Measurements from ENCODE around the gene ADO. TPM values are rescaled to one million over a fixed set of nuclear protein-coding genes. Genes with fewer than 3 reads are reported as not detected.

Gene ADO
- total RNA-seq, 1 experiment from 2014 or later, result 24.0 TPM

GRCh38 chr10:62817766-62818425 is 13.4 kb downstream of the ADO start:
- peak; percentile 49 for DNase-seq (ENCODE audit: low spot score)

GRCh38 chr10:62818426-62819011 is 14.0 kb downstream of the ADO start:
- no peak for DNase-seq (ENCODE audit: low spot score)

- no peak for DNase-seq (ENCODE audit: low spot score)
Observed at GRCh38 chr10:62819141-62819920, 14.8 kb downstream of the ADO start.

GRCh38 chr10:62820586-62820985 is 16.1 kb downstream of the ADO start:
- no peak for DNase-seq (ENCODE audit: low spot score)

GRCh38 chr10:62826273-62826672 is 21.8 kb downstream of the ADO start:
- DNase-seq (ENCODE audit: low spot score), result no peak

- DNase-seq (ENCODE audit: low spot score), result no peak
Observed at GRCh38 chr10:62829622-62830021, 25.1 kb downstream of the ADO start.

GRCh38 chr10:62830679-62831078 is 26.2 kb downstream of the ADO start:
- DNase-seq (ENCODE audit: low spot score), result no peak

- no peak for DNase-seq (ENCODE audit: low spot score)
Observed at GRCh38 chr10:62831346-62831745, 26.8 kb downstream of the ADO start.

- no peak for DNase-seq (ENCODE audit: low spot score)
Observed at GRCh38 chr10:62839590-62839989, 35.1 kb downstream of the ADO start.

- DNase-seq (ENCODE audit: low spot score), result no peak
Observed at GRCh38 chr10:62842983-62843382, 38.5 kb downstream of the ADO start.

GRCh38 chr10:62843600-62843999 is 39.1 kb downstream of the ADO start:
- no peak for DNase-seq (ENCODE audit: low spot score)

- no peak for DNase-seq (ENCODE audit: low spot score)
Observed at GRCh38 chr10:62844280-62845011, 39.9 kb downstream of the ADO start.

GRCh38 chr10:62847433-62847832 is 42.9 kb downstream of the ADO start:
- DNase-seq (ENCODE audit: low spot score), result no peak

GRCh38 chr10:62850646-62851045 is 46.1 kb downstream of the ADO start:
- DNase-seq (ENCODE audit: low spot score), result no peak

GRCh38 chr10:62851442-62851841 is 46.9 kb downstream of the ADO start:
- no peak for DNase-seq (ENCODE audit: low spot score)

- no peak for DNase-seq (ENCODE audit: low spot score)
Observed at GRCh38 chr10:62852961-62853702, 48.6 kb downstream of the ADO start.

- DNase-seq (ENCODE audit: low spot score), result no peak
Observed at GRCh38 chr10:62853710-62854109, 49.2 kb downstream of the ADO start.

GRCh38 chr10:62856021-62856420 is 51.5 kb downstream of the ADO start:
- no peak for DNase-seq (ENCODE audit: low spot score)

All from H4 (cell line).